ENCODE data around the gene CCDC90B. TPM values are rescaled to one million over a fixed set of nuclear protein-coding genes. Genes with fewer than 3 reads are reported as not detected.

CCDC90B gene
- total RNA-seq, 2 donors from 2014 or later: 18.0 to 18.5 TPM

- no peak for TF ChIP-seq CTCF (IDR thresholded peaks at IDR 0.05)
- DNase-seq (ENCODE audit: low spot score): no peak
- H3K36me3 ChIP-seq: no peaks in the 10 kb centered on the region
Observed at GRCh38 chr11:83299681-83300080, 13.5 kb upstream of the CCDC90B start.

GRCh38 chr11:83294208-83294607 lies 8.0 kb upstream of the CCDC90B start:
- Histone ChIP-seq H3K36me3 (no peaks in the 10 kb centered on the region), H3K4me3 (no peak overlapping the region), H3K4me1 (ENCODE audit: control insufficient read depth in 1 of 2, low read depth in 2 of 2) (no peaks in the 10 kb centered on the region), H3K27ac (no peak overlapping the region), H3K27me3 (replicated peaks; ENCODE audit: insufficient read depth) (no peaks in the 10 kb centered on the region), H3K9me3 (no peaks in the 10 kb centered on the region)
- no peak for TF ChIP-seq CTCF (IDR thresholded peaks at IDR 0.05)
- ATAC-seq (ENCODE audit: insufficient number of reproducible peaks, low FRiP score, low read depth): no peak
- DNase-seq (ENCODE audit: low spot score): no peak

More at GRCh38 chr11:83299681-83300080, 13.5 kb upstream of the CCDC90B start:
- Histone ChIP-seq H3K4me3 (no peak overlapping the region), H3K27me3 (replicated peaks; ENCODE audit: insufficient read depth) (no peaks in the 10 kb centered on the region), H3K27ac (no peak overlapping the region), H3K4me1 (ENCODE audit: control insufficient read depth in 1 of 2, low read depth in 2 of 2) (no peaks in the 10 kb centered on the region), H3K9me3 (no peaks in the 10 kb centered on the region)
- ATAC-seq (ENCODE audit: insufficient number of reproducible peaks, low FRiP score, low read depth): no peak

DNA sequence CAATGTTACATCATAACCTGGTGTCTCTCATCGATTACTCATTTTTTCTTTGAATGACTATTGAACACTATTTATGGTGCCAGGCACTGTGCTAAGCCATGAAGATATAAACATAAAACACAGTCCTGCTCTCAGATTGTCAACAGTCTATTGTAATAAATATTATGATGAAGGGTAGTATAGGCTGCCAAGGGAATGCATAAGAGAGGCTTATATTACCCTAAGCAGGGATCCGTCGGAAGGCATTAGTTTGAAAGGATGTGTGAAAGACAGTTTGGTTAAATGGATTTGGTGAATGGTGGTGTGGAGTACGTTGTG lies 7.2 kb upstream of the CCDC90B start:
- DNase-seq (ENCODE audit: low spot score): no peak
- Histone ChIP-seq H3K4me1 (ENCODE audit: control insufficient read depth in 1 of 2, low read depth in 2 of 2) (no peaks in the 10 kb centered on the region), H3K36me3 (no peaks in the 10 kb centered on the region), H3K27me3 (replicated peaks; ENCODE audit: insufficient read depth) (no peaks in the 10 kb centered on the region), H3K9me3 (no peaks in the 10 kb centered on the region), H3K27ac (no peak overlapping the region), H3K4me3 (no peak overlapping the region)
- no peak for ATAC-seq (ENCODE audit: insufficient number of reproducible peaks, low FRiP score, low read depth)
- no peak for TF ChIP-seq CTCF (IDR thresholded peaks at IDR 0.05)

GRCh38 chr11:83292709-83293456 lies 6.7 kb upstream of the CCDC90B start:
- Histone ChIP-seq H3K27me3 (replicated peaks; ENCODE audit: insufficient read depth) (no peaks in the 10 kb centered on the region), H3K36me3 (no peaks in the 10 kb centered on the region), H3K4me3 (peak overlapping the region; percentile 43), H3K4me1 (ENCODE audit: control insufficient read depth in 1 of 2, low read depth in 2 of 2) (no peaks in the 10 kb centered on the region), H3K27ac (no peak overlapping the region), H3K9me3 (no peaks in the 10 kb centered on the region)
- peak; percentile 59 for TF ChIP-seq CTCF (IDR thresholded peaks at IDR 0.05)
- ATAC-seq (ENCODE audit: insufficient number of reproducible peaks, low FRiP score, low read depth) (no peak), DNase-seq (ENCODE audit: low spot score) (no peak)

GRCh38 chr11:83287631-83288030 lies 1.5 kb upstream of the CCDC90B start:
- H3K4me1 ChIP-seq (ENCODE audit: control insufficient read depth in 1 of 2, low read depth in 2 of 2): peaks cover 12 to 25% of the 10 kb centered on the region in 2 donors
- DNase-seq (ENCODE audit: low spot score) (no peak), ATAC-seq (ENCODE audit: insufficient number of reproducible peaks, low FRiP score, low read depth) (no peak)
- H3K4me3 ChIP-seq: no peak overlapping the region
- H3K27ac ChIP-seq: no peak overlapping the region
- no peaks in the 10 kb centered on the region for H3K27me3 ChIP-seq (replicated peaks; ENCODE audit: insufficient read depth)
- TF ChIP-seq CTCF (IDR thresholded peaks at IDR 0.05): no peak
- H3K36me3 ChIP-seq: no peaks in the 10 kb centered on the region
- no peaks in the 10 kb centered on the region for H3K9me3 ChIP-seq

Measured in thoracic aorta (tissue), 2 donors.